ENCODE data around the gene LCOR.

LCOR gene

GRCh38 chr10:97042716-97043562, 210.8 kb downstream of the LCOR start:
- TF ChIP-seq ZFX (IDR thresholded peaks at IDR 0.05) (no peak), CTCF (conservative IDR thresholded peaks at IDR 0.05) (no peak)

GRCh38 chr10:97043563-97043855, 211.4 kb downstream of the LCOR start:
- TF ChIP-seq CTCF (conservative IDR thresholded peaks at IDR 0.05) (no peak), ZFX (IDR thresholded peaks at IDR 0.05) (no peak)
- no peak overlapping the region for H3K27ac ChIP-seq

More at GRCh38 chr10:97042716-97043562, 210.8 kb downstream of the LCOR start:
- H3K27ac ChIP-seq, result no peak overlapping the region
